IMR-90 (cell line): ENCODE results near the gene DDX4. TPM values are rescaled to one million over a fixed set of nuclear protein-coding genes. Genes with fewer than 3 reads are reported as not detected.

Experiments used
- ATAC-seq: fragments of 200-7000 bp; cut with Tn5 transposase; 2 replicates; pipeline ENCODE4 v1.9.1; 2020; ENCODE audit warnings: low read depth, mild to moderate bottlenecking, moderate library complexity
- BruUV-seq: library from RNA; stranded (reverse); fragments of 400-500 nt; replicated peaks from 2 replicates; lab custom pipeline; 2021; lab: Mats Ljungman, UMichigan
- CTCF ChIA-PET: fragments of 300-600 bp; formaldehyde crosslinking; extraction: SDS; loops from one replicate; lab custom pipeline; 2021; ENCODE audit warnings: antibody characterized with exemption; lab: Yijun Ruan, JAX
- POLR2A ChIA-PET: fragments of 300-600 bp; sonication (Branson Sonifier 250); formaldehyde crosslinking; loops from one replicate; lab custom pipeline; 2022; ENCODE audit warnings: antibody characterized with exemption; ENCODE audit not compliant: unreplicated experiment; lab: Charles Lee
- DNase-seq: peaks from one replicate; pipeline ENCODE4 v3.0.0; 2013
- H2AFZ ChIP-seq: replicated peaks from 2 replicates; pipeline ENCODE3; 2013; ENCODE audit warnings: low read length, mild to moderate bottlenecking; ENCODE audit not compliant: poor library complexity
- H2AK5ac ChIP-seq: 2 replicates; pipeline ENCODE4 v1.6.1; 2013; ENCODE audit warnings: low read depth, low read length, inconsistent platforms
- H2AK9ac ChIP-seq: replicated peaks from 2 replicates; pipeline ENCODE3; 2013; ENCODE audit warnings: mild to moderate bottlenecking, low read depth, low read length, moderate library complexity; ENCODE audit not compliant: poor library complexity
- H2BK120ac ChIP-seq: 2 replicates; pipeline ENCODE4 v1.6.1; 2013; ENCODE audit warnings: low read depth, low read length, inconsistent platforms
- H2BK15ac ChIP-seq: 3 replicates; pipeline ENCODE4 v1.6.1; 2013; ENCODE audit warnings: low read depth, low read length, inconsistent platforms
- H2BK20ac ChIP-seq: 2 replicates; pipeline ENCODE4 v1.6.1; 2013; ENCODE audit warnings: low read depth, mild to moderate bottlenecking, inconsistent platforms, low read length, moderate library complexity
- H2BK5ac ChIP-seq: 2 replicates; pipeline ENCODE4 v1.6.1; 2013; ENCODE audit warnings: mild to moderate bottlenecking, low read depth, low read length, inconsistent platforms; ENCODE audit not compliant: poor library complexity, severe bottlenecking
- H3K14ac ChIP-seq: replicated peaks from 2 replicates; pipeline ENCODE4 v1.6.1; 2013; ENCODE audit warnings: low read depth, low read length, inconsistent platforms
- H3K18ac ChIP-seq: 2 replicates; pipeline ENCODE4 v1.6.1; 2013; ENCODE audit warnings: low read depth, low read length, control low read depth
- H3K23ac ChIP-seq: 2 replicates; pipeline ENCODE4 v1.6.1; 2013; ENCODE audit warnings: low read depth, low read length, inconsistent platforms
- H3K27ac ChIP-seq: 2 replicates; pipeline ENCODE4 v1.5.1; 2013; ENCODE audit warnings: mild to moderate bottlenecking, control low read depth, low read length; ENCODE audit not compliant: insufficient read depth
- H3K27me3 ChIP-seq: 2 replicates; pipeline ENCODE4 v1.6.1; 2013; ENCODE audit warnings: low read length; ENCODE audit not compliant: control insufficient read depth, insufficient read depth
- H3K36me3 ChIP-seq: 2 replicates; pipeline ENCODE4 v1.6.1; 2013; ENCODE audit warnings: low read length, mixed read lengths; ENCODE audit not compliant: control insufficient read depth, insufficient read depth
- H3K4ac ChIP-seq: 2 replicates; pipeline ENCODE4 v1.6.1; 2013; ENCODE audit warnings: low read depth, low read length, inconsistent platforms
- H3K4me1 ChIP-seq: 2 replicates; pipeline ENCODE4 v1.6.1; 2013; ENCODE audit warnings: low read length, mixed read lengths; ENCODE audit not compliant: control insufficient read depth, insufficient read depth
- H3K4me2 ChIP-seq: 2 replicates; pipeline ENCODE4 v1.6.1; 2013; ENCODE audit warnings: low read depth, mild to moderate bottlenecking, control low read depth, low read length, moderate library complexity
- H3K4me3 ChIP-seq: 2 replicates; pipeline ENCODE4 v1.5.1; 2013; ENCODE audit warnings: low read depth, mild to moderate bottlenecking, control low read depth, low read length, moderate library complexity; ENCODE audit not compliant: insufficient read depth
- H3K56ac ChIP-seq: 2 replicates; pipeline ENCODE4 v1.6.1; 2013; ENCODE audit warnings: low read length, inconsistent platforms; ENCODE audit not compliant: insufficient read depth; ENCODE audit errors: extremely low read depth
- H3K79me1 ChIP-seq, 2 experiments: 2 replicates each; pipeline ENCODE4 v1.6.1; 2013; ENCODE audit warnings: low read length in 2 of 2, inconsistent platforms in 1 of 2, low read depth in 1 of 2
- H3K9ac ChIP-seq: 2 replicates; pipeline ENCODE4 v1.6.1; 2013; ENCODE audit warnings: low read depth, low read length, control low read depth
- H3K9me1 ChIP-seq: 2 replicates; pipeline ENCODE4 v1.6.1; 2013; ENCODE audit warnings: low read length, inconsistent platforms; ENCODE audit not compliant: insufficient read depth
- H3K9me3 ChIP-seq: 2 replicates; pipeline ENCODE4 v1.6.1; 2013; ENCODE audit warnings: low read length; ENCODE audit not compliant: control insufficient read depth, insufficient read depth
- H4K20me1 ChIP-seq: 2 replicates; pipeline ENCODE4 v1.6.1; 2013; ENCODE audit warnings: low read length, inconsistent platforms; ENCODE audit not compliant: insufficient read depth
- H4K5ac ChIP-seq: 2 replicates; pipeline ENCODE4 v1.6.1; 2013; ENCODE audit warnings: mild to moderate bottlenecking, low read depth, low read length, control low read depth
- H4K8ac ChIP-seq, 2 experiments: 2 replicates each; pipeline ENCODE4 v1.6.1; 2013; ENCODE audit warnings: low read depth in 2 of 2, low read length in 2 of 2, control low read depth in 1 of 2, inconsistent platforms in 1 of 2
- H4K91ac ChIP-seq: 2 replicates; pipeline ENCODE4 v1.6.1; 2013; ENCODE audit warnings: low read depth, low read length, inconsistent platforms; ENCODE audit not compliant: insufficient read depth
- CEBPB ChIP-seq: IDR thresholded peaks from 2 replicates; pipeline ENCODE4 v1.6.1; 2012; ENCODE audit warnings: low read depth, low read length, improper control_type of control experiment
- CHD1 ChIP-seq: IDR thresholded peaks from 2 replicates; pipeline ENCODE4 v1.6.1; 2012; ENCODE audit warnings: low read depth, low read length, improper control_type of control experiment
- NFE2L2 ChIP-seq: fragments of 150-350 bp; IDR thresholded peaks from 2 replicates; pipeline ENCODE4 v1.6.1; 2016; ENCODE audit warnings: low read depth, mild to moderate bottlenecking, low read length
- POLR2A ChIP-seq: IDR thresholded peaks from 2 replicates; pipeline ENCODE4 v1.6.1; 2012; ENCODE audit warnings: mild to moderate bottlenecking, low read depth, low read length
- SMC3 ChIP-seq: fragments of 150-350 bp; IDR thresholded peaks from 2 replicates; pipeline ENCODE4 v1.6.1; 2016; ENCODE audit warnings: low read depth, mild to moderate bottlenecking, antibody characterized with exemption, low read length, moderate library complexity
- WGBS, 2 experiments: methylation state at CpG; one replicate each; pipeline versions ENCODE4 v1.1.5 to v1.1.7; 2013; ENCODE audit warnings: missing lambda C conversion rate in 2 of 2; ENCODE audit not compliant: insufficient read length in 1 of 2; ENCODE audit errors: extremely low coverage in 2 of 2; 5-methylcytosine and 5-hydroxymethylcytosine counted together
- dilution Hi-C: fragments of 300-500 bp; cut with HindIII; formaldehyde crosslinking; loops from one replicate; pipeline ENCODE4 v1.14.3; 2018; ENCODE audit warnings: low sequenced_read_pairs; ENCODE audit not compliant: unreplicated experiment
- in situ Hi-C: fragments of 300-500 bp; cut with MboI; formaldehyde crosslinking; loops from 3 replicates; pipeline ENCODE4 v1.14.3; 2019; ENCODE audit warnings: low sequenced_read_pairs, inconsistent platforms, mixed read lengths
- intact Hi-C: fragments of 100-400 bp; cut with micrococcal nuclease; formaldehyde crosslinking; loops from 2 replicates; pipeline ENCODE4 v1.10.0; 2022
- polyA plus RNA-seq, 3 experiments: library from polyadenylated mRNA; depleted of rRNA; stranded (reverse); fragments of >200 nt; gene quantifications; 2 replicates each; pipeline ENCODE4 v1.2.3, GENCODE V29; 2012; ENCODE audit warnings: low replicate concordance in 1 of 3
- total RNA-seq: library from RNA; depleted of rRNA; stranded (reverse); fragments of >200 nt; gene quantifications from 2 replicates; pipeline ENCODE4 v1.2.3, GENCODE V29; 2012
- TF ChIP-seq, protein P1 (sequence below): conservative IDR thresholded peaks from 2 replicates; pipeline ENCODE4 v1.5.1; 2012; ENCODE audit warnings: mild to moderate bottlenecking, low read depth, low read length, improper control_type of control experiment

DDX4 gene
- total and polyA plus RNA-seq, 2 of the 4 experiments (the other 2 are of a cell fraction): not detected

DNA sequence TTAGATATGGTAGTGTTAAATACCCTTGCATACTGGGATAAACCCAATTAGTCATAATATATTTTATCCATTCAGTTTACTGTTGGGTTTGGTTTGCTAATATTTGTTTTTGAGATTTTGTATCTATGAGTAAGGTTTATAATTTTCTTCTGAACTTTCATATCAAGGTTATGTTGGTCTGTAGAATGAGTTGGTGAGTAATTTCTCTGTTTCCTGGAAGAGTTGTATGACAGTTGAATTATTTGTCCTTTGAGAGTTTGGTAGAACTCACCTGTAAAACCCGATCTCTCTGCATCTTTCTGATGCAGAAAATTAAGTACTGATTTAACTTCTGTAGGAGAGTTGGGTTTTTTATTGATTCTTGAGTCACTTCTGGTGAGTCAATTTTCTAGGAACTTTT lies 20.4 kb downstream of the DDX4 start:
- no peak for ATAC-seq
- no peak overlapping the region for H3K9ac ChIP-seq

More for the DNA sequence above, 20.4 kb downstream of the DDX4 start:
- intact Hi-C loops: no loop called here
- Histone ChIP-seq H4K8ac (no peak overlapping the region), H3K4me3 (no peak overlapping the region), H3K56ac (no peak overlapping the region), H3K27ac (no peak overlapping the region), H3K36me3 (no peaks in the 10 kb centered on the region), H2BK15ac (no peak overlapping the region), H4K91ac (no peak overlapping the region), H2BK120ac (no peak overlapping the region), H3K4me2 (no peak overlapping the region), H3K27me3 (no peaks in the 10 kb centered on the region; the same call in 1 of the 2 replicates), H3K4me1 (no peaks in the 10 kb centered on the region), H4K20me1 (no peaks in the 10 kb centered on the region), H2BK5ac (no peak overlapping the region), H3K18ac (no peak overlapping the region), H2AK9ac (no peak overlapping the region), H3K23ac (no peak overlapping the region), H3K4ac (no peak overlapping the region), H3K9me3 (no peaks in the 10 kb centered on the region), H2AFZ (no peak overlapping the region), H2BK20ac (no peak overlapping the region), H3K79me1 (no peaks in the 10 kb centered on the region), H4K5ac (no peak overlapping the region), H2AK5ac (no peak overlapping the region), H3K14ac (no peak overlapping the region), H3K9me1 (no peaks in the 10 kb centered on the region)
- in situ Hi-C loops: no loop called here
- CTCF ChIA-PET: no interaction called here
- WGBS, 2 experiments: no CpG with 5 or more reads among the region's 1 CpG
- TF ChIP-seq NFE2L2 (no peak), SMC3 (no peak), CHD1 (no peak), POLR2A (no peak), CEBPB (no peak)
- TF ChIP-seq, protein P1, sequence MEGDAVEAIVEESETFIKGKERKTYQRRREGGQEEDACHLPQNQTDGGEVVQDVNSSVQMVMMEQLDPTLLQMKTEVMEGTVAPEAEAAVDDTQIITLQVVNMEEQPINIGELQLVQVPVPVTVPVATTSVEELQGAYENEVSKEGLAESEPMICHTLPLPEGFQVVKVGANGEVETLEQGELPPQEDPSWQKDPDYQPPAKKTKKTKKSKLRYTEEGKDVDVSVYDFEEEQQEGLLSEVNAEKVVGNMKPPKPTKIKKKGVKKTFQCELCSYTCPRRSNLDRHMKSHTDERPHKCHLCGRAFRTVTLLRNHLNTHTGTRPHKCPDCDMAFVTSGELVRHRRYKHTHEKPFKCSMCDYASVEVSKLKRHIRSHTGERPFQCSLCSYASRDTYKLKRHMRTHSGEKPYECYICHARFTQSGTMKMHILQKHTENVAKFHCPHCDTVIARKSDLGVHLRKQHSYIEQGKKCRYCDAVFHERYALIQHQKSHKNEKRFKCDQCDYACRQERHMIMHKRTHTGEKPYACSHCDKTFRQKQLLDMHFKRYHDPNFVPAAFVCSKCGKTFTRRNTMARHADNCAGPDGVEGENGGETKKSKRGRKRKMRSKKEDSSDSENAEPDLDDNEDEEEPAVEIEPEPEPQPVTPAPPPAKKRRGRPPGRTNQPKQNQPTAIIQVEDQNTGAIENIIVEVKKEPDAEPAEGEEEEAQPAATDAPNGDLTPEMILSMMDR: no peak
- no TSS peak for BruUV-seq
- dilution Hi-C loops: no loop called here
- DNase-seq: no peak
- POLR2A ChIA-PET: no interaction called here
